Measurements from ENCODE around the gene OPHN1. TPM values are rescaled to one million over a fixed set of nuclear protein-coding genes. Genes with fewer than 3 reads are reported as not detected.
"Not testable (repeated sequence)": the region's sequence is repeated elsewhere in the genome, so short reads cannot be mapped to it uniquely, and the experiment has no call there.

OPHN1 gene
- total RNA-seq, 4 donors from 2014 or later, result 4.9 to 20.1 (median 8.1) TPM

DNA sequence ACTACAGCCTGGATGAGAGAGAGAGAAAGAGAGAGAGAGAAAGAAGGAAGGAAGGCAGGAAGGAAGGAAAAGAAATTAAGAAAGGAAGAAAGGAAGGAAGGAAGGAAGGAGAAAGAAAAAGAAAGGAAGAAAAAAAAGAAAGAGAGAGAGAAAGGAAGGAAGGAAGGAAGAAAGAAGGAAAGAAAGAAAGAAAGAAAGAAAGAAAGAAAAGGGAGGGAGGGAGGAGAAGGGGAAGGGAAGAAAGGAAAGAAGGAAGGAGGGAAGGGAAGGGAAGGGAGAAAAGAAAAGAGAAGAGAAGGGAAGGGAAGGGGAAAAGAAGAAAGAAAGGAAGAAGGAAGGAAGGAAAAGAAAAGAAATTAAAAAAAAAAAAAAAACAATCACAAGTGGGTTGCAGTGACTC, 146.3 kb downstream of the OPHN1 start:
- no peak for DNase-seq (ENCODE audit: low spot score in 2 of 2)
- intact Hi-C loops (cut with DNase I; ENCODE audit: low total_unique reads), result no loop called here
- TF ChIP-seq CTCF (IDR thresholded peaks at IDR 0.05) (no peak), POLR2A (IDR thresholded peaks at IDR 0.05) (no peak)
- H3K4me3 ChIP-seq (ENCODE audit: low read depth, poor library complexity, severe bottlenecking), result no peak overlapping the region

DNA sequence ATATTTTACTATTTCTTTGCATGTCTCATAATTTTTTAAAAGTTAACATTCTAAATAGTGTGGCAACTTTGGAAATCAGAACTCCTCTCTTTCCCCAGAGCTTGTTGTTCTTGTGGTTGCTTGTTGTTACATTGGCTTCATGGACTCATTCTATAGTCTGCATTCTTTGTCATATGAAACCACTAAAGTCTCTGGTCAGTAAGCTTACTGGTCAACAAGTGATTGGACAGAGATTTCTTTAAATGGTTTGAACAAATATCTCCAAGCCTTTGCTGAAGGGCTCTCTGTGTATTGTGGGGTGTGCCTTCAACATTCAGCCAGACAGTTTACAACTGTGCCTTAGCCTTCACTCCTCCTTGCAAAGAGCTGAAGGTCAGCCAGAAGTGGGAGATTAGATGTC, 147.2 kb downstream of the OPHN1 start:
- no peak for TF ChIP-seq CTCF (IDR thresholded peaks at IDR 0.05)
- no peak for TF ChIP-seq POLR2A (IDR thresholded peaks at IDR 0.05)
- DNase-seq (ENCODE audit: low spot score in 2 of 2), result no peak
- no peak overlapping the region for H3K4me3 ChIP-seq (ENCODE audit: low read depth, poor library complexity, severe bottlenecking)
- intact Hi-C loops (cut with DNase I; ENCODE audit: low total_unique reads), result no loop called here

DNA sequence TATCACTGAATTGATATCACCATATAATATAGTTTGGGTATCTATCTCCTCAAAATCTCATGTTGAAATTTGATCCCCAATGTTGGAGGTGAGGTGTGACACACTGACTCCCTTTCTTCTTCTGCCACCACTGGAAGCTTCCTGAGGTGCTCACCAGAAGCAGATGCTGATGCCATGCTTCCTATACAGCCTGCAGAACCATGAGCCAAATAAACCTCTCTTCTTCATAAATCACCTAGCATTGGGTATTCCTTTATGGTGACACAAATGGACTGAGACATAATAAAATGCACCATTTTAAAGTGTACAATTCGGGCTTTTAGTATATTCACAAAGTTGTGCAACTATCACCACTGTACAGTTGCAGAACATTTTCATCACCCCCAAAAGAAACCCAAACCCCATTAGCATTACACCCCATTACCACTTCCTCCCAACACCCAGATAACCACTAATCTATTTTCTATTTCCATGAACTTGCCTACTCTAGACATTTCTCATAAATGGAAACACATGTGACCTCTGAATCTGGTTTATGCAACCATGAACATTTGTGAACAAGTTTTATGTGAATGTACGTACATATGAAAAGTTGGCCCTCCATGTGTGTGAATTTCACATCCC, 148.9 kb downstream of the OPHN1 start:
- TF ChIP-seq CTCF (IDR thresholded peaks at IDR 0.05) (no peak), POLR2A (IDR thresholded peaks at IDR 0.05) (no peak)
- no peak overlapping the region for H3K4me3 ChIP-seq (ENCODE audit: low read depth, poor library complexity, severe bottlenecking)
- intact Hi-C loops (cut with DNase I; ENCODE audit: low total_unique reads), result no loop called here
- 58 to 88% methylated on average over 2 of the region's 2 CpGs for WGBS, 2 donors
- DNase-seq (ENCODE audit: low spot score in 2 of 2), result no peak

DNA sequence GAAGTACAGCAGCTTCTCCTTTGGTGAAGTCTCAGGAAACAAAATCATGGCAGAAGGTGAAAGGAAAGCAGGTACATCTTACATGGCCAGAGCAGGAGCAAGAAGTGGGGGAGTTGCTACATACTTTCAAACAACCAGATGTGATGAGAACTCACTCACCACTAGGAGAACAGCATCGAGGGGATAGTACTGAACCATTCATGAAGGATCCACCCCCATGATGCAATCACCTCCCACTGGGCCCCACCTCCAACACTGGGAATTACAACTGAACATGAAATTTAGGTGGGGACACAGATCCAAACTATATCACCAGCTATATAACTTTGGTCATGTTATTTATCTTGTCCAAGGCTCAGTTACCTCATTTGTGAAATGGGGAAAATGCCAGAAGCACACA, 159.4 kb downstream of the OPHN1 start:
- no peak overlapping the region for H3K4me3 ChIP-seq (ENCODE audit: low read depth, poor library complexity, severe bottlenecking)
- DNase-seq (ENCODE audit: low spot score in 2 of 2), result no peak
- WGBS, 2 donors, result 7 to 27% methylated on average over 1 of the region's 1 CpG
- TF ChIP-seq POLR2A (IDR thresholded peaks at IDR 0.05) (no peak), CTCF (IDR thresholded peaks at IDR 0.05) (no peak)
- intact Hi-C loops (cut with DNase I; ENCODE audit: low total_unique reads), result no loop called here

GRCh38 chrX:68264793-68265192, 168.5 kb downstream of the OPHN1 start:
- DNase-seq (ENCODE audit: low spot score in 2 of 2); intact Hi-C loops (cut with DNase I; ENCODE audit: low total_unique reads); H3K4me3 ChIP-seq (ENCODE audit: low read depth, poor library complexity, severe bottlenecking): not testable (repeated sequence)
- WGBS, 2 donors, result 87 to 100% methylated on average over 1 to 9 of the region's 9 CpGs

DNA sequence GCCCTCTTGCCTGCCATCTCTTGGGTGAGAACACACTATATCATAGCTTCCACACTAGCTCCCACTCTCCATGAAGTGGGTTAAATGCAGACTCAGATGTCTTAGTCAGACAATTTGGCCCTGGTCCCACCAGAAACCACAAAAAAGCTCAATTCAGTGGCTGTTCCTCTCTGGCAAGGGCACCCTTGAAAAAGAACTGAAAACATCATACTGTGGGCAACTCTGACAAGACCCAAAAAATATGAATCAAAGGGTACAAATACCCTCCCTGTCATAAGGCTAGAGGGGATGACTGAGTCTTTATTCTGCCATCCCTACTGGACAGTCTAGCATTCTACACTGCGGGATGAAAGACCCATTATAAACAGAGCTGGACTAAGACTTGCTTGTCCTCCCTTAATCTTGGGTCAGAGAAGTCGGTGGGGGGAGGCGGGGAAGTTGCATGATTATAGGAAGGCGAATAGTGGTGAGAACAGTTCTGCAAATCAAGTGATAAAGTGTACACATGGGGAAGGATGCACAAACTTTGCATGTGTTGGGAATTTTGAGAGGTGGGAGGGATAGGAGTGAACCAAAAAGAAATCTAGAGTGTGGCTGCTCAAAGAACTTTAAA, 172.1 kb downstream of the OPHN1 start:
- no peak overlapping the region for H3K4me3 ChIP-seq (ENCODE audit: low read depth, poor library complexity, severe bottlenecking)
- intact Hi-C loops (cut with DNase I; ENCODE audit: low total_unique reads), result no loop called here
- 76 to 85% methylated on average over 4 of the region's 4 CpGs for whole genome bisulfite sequencing, 2 donors
- peak in 1 of 2 donors; percentile 18 for DNase-seq (ENCODE audit: low spot score in 2 of 2)
- TF ChIP-seq POLR2A (IDR thresholded peaks at IDR 0.05), result no peak
- TF ChIP-seq CTCF (IDR thresholded peaks at IDR 0.05), result no peak

All from lower leg skin (tissue), 4 donors.